Measurements from ENCODE around the gene EPB41L4B.

DNA sequence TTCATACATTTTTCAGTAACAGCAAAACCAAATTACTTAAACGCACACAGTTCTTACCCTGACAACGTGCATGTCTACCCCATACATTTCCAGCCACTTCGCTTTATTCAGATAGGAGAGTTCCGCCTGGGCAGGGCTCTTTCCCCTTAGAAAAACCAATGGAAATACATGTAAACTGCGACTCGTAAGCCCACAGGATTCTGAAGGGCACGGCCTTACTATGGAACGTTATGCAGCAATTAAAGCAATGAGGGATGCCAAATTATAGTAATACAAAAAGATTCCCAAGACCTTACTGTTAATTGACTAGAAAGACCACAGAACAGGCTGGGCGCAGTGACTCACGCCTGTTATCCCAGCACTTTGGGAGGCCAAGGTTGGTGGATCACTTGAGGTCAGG lies 64.5 kb downstream of the EPB41L4B start:
- TF ChIP-seq EP300 (conservative IDR thresholded peaks at IDR 0.05; ENCODE audit: poor library complexity, severe bottlenecking): no peak
- TF ChIP-seq, protein P1, sequence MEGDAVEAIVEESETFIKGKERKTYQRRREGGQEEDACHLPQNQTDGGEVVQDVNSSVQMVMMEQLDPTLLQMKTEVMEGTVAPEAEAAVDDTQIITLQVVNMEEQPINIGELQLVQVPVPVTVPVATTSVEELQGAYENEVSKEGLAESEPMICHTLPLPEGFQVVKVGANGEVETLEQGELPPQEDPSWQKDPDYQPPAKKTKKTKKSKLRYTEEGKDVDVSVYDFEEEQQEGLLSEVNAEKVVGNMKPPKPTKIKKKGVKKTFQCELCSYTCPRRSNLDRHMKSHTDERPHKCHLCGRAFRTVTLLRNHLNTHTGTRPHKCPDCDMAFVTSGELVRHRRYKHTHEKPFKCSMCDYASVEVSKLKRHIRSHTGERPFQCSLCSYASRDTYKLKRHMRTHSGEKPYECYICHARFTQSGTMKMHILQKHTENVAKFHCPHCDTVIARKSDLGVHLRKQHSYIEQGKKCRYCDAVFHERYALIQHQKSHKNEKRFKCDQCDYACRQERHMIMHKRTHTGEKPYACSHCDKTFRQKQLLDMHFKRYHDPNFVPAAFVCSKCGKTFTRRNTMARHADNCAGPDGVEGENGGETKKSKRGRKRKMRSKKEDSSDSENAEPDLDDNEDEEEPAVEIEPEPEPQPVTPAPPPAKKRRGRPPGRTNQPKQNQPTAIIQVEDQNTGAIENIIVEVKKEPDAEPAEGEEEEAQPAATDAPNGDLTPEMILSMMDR (IDR thresholded peaks at IDR 0.05; ENCODE audit: poor library complexity, severe bottlenecking): no peak
- TF ChIP-seq EZH2 (IDR thresholded peaks at IDR 0.05; ENCODE audit: borderline replicate concordance, insufficient read depth, low read length, poor library complexity, severe bottlenecking): no peak
- TF ChIP-seq, protein P2, sequence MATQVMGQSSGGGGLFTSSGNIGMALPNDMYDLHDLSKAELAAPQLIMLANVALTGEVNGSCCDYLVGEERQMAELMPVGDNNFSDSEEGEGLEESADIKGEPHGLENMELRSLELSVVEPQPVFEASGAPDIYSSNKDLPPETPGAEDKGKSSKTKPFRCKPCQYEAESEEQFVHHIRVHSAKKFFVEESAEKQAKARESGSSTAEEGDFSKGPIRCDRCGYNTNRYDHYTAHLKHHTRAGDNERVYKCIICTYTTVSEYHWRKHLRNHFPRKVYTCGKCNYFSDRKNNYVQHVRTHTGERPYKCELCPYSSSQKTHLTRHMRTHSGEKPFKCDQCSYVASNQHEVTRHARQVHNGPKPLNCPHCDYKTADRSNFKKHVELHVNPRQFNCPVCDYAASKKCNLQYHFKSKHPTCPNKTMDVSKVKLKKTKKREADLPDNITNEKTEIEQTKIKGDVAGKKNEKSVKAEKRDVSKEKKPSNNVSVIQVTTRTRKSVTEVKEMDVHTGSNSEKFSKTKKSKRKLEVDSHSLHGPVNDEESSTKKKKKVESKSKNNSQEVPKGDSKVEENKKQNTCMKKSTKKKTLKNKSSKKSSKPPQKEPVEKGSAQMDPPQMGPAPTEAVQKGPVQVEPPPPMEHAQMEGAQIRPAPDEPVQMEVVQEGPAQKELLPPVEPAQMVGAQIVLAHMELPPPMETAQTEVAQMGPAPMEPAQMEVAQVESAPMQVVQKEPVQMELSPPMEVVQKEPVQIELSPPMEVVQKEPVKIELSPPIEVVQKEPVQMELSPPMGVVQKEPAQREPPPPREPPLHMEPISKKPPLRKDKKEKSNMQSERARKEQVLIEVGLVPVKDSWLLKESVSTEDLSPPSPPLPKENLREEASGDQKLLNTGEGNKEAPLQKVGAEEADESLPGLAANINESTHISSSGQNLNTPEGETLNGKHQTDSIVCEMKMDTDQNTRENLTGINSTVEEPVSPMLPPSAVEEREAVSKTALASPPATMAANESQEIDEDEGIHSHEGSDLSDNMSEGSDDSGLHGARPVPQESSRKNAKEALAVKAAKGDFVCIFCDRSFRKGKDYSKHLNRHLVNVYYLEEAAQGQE (IDR thresholded peaks at IDR 0.05; ENCODE audit: borderline replicate concordance): no peak
- no peak for TF ChIP-seq MXI1 (conservative IDR thresholded peaks at IDR 0.05; ENCODE audit: poor library complexity, severe bottlenecking)
- no peak for TF ChIP-seq POLR2AphosphoS5 (IDR thresholded peaks at IDR 0.05)
- TF ChIP-seq TAF1 (IDR thresholded peaks at IDR 0.05; ENCODE audit: low read depth): no peak

Data from neural cell (in vitro differentiated cells).